ENCODE data around the gene ZNF14. TPM values are rescaled to one million over a fixed set of nuclear protein-coding genes. Genes with fewer than 3 reads are reported as not detected.

The ZNF14 gene
- total and polyA plus RNA-seq, 2 of the 13 experiments (the other 11 are each of a cell fraction or from before 2014, with no cell fraction given) = 1.9 to 6.2 TPM

DNA sequence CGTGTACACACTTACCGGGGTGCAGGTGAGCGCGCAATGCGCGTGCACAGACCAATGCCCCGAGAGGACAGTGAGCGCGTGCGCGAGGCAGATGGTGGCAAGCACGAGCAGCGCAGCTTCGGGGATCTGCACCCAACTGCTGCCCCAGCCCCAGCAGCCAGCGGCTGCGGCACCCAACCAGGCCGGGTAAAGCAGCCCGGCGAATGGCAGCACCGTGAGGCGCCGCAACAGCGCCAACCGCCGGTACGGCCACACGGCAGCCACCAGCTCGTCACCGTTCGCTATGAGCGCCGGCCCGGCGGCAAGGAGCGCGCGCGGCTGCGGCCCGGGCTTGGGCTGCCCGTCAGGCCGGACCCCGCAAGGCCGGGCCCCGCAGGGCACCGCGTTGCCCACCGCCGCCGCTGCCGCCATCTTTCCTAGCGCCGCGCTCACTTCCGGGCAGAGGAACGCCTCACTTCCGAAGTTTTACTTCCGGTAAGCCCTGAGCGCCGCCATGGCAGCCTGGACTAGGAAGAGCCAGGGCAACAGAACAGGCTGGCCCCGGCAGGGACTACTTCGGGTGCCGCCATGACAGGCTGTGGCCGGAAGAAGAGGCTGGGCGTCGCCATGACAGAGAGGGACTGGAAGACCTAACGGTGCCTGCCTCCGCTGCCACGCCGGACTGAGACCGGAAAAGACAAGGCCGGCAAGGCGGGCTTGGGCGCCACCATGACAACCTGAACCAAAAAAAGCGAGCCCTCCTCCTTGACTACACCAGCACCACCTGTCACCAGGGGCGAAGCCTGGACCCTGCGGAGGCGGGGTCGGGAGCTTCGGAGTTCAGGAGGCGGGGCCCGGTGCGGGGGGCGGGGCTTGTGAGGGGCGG lies 69.4 kb downstream of the ZNF14 start, which contains the start of gene ATP13A1 (continued):
- TF ChIP-seq DR1 (CRISPR knock-in tag; IDR thresholded peaks at IDR 0.05) (no peak; the same call in 1 of the 2 replicates), SPEN (CRISPR knock-in tag; IDR thresholded peaks at IDR 0.05; ENCODE audit: low read depth) (peak; percentile 37; the same call in 1 of the 2 replicates), HOXD1 (CRISPR knock-in tag; IDR thresholded peaks at IDR 0.05) (0 out of 2 replicates have a peak, but pooled peaks have one; percentile 41), REL (CRISPR knock-in tag; conservative IDR thresholded peaks at IDR 0.05) (no peak), SNAPC2 (CRISPR knock-in tag; IDR thresholded peaks at IDR 0.05) (no peak), ZSCAN20 (CRISPR knock-in tag; IDR thresholded peaks at IDR 0.05; ENCODE audit: borderline replicate concordance) (no peak), ZNF264 (CRISPR knock-in tag; IDR thresholded peaks at IDR 0.05) (no peak), REST (IDR thresholded peaks at IDR 0.05; ENCODE audit: borderline replicate concordance in 1 of 2, low read depth in 1 of 2, low read length in 2 of 2) (no peak), ERF (CRISPR knock-in tag; IDR thresholded peaks at IDR 0.05) (peak; percentile 81), ZNF335 (CRISPR knock-in tag; IDR thresholded peaks at IDR 0.05) (peak; percentile 95), TEAD3 (CRISPR knock-in tag; optimal IDR thresholded peaks at IDR 0.05; ENCODE audit: borderline replicate concordance) (peak; percentile 3), FIP1L1 (IDR thresholded peaks at IDR 0.05; ENCODE audit: borderline replicate concordance, insufficient read depth, low read depth, low read length) (no peak), LCORL (IDR thresholded peaks at IDR 0.05) (no peak), LCORL (CRISPR knock-in tag; IDR thresholded peaks at IDR 0.05) (peak; percentile 45; the same call in 1 of the 2 replicates), ZNF331 (CRISPR knock-in tag; IDR thresholded peaks at IDR 0.05) (peak; percentile 46), ZNF543 (CRISPR knock-in tag; IDR thresholded peaks at IDR 0.05) (no peak)
- TF ChIP-seq, protein P1, sequence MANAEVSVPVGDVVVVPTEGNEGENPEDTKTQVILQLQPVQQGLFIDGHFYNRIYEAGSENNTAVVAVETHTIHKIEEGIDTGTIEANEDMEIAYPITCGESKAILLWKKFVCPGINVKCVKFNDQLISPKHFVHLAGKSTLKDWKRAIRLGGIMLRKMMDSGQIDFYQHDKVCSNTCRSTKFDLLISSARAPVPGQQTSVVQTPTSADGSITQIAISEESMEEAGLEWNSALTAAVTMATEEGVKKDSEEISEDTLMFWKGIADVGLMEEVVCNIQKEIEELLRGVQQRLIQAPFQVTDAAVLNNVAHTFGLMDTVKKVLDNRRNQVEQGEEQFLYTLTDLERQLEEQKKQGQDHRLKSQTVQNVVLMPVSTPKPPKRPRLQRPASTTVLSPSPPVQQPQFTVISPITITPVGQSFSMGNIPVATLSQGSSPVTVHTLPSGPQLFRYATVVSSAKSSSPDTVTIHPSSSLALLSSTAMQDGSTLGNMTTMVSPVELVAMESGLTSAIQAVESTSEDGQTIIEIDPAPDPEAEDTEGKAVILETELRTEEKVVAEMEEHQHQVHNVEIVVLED (CRISPR knock-in tag; IDR thresholded peaks at IDR 0.05; ENCODE audit: borderline replicate concordance) = peak; percentile 56; the same call in 1 of the 2 replicates
- TF ChIP-seq, protein P2, sequence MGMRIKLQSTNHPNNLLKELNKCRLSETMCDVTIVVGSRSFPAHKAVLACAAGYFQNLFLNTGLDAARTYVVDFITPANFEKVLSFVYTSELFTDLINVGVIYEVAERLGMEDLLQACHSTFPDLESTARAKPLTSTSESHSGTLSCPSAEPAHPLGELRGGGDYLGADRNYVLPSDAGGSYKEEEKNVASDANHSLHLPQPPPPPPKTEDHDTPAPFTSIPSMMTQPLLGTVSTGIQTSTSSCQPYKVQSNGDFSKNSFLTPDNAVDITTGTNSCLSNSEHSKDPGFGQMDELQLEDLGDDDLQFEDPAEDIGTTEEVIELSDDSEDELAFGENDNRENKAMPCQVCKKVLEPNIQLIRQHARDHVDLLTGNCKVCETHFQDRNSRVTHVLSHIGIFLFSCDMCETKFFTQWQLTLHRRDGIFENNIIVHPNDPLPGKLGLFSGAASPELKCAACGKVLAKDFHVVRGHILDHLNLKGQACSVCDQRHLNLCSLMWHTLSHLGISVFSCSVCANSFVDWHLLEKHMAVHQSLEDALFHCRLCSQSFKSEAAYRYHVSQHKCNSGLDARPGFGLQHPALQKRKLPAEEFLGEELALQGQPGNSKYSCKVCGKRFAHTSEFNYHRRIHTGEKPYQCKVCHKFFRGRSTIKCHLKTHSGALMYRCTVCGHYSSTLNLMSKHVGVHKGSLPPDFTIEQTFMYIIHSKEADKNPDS (CRISPR knock-in tag; IDR thresholded peaks at IDR 0.05) = no peak
- TF ChIP-seq, protein P3, sequence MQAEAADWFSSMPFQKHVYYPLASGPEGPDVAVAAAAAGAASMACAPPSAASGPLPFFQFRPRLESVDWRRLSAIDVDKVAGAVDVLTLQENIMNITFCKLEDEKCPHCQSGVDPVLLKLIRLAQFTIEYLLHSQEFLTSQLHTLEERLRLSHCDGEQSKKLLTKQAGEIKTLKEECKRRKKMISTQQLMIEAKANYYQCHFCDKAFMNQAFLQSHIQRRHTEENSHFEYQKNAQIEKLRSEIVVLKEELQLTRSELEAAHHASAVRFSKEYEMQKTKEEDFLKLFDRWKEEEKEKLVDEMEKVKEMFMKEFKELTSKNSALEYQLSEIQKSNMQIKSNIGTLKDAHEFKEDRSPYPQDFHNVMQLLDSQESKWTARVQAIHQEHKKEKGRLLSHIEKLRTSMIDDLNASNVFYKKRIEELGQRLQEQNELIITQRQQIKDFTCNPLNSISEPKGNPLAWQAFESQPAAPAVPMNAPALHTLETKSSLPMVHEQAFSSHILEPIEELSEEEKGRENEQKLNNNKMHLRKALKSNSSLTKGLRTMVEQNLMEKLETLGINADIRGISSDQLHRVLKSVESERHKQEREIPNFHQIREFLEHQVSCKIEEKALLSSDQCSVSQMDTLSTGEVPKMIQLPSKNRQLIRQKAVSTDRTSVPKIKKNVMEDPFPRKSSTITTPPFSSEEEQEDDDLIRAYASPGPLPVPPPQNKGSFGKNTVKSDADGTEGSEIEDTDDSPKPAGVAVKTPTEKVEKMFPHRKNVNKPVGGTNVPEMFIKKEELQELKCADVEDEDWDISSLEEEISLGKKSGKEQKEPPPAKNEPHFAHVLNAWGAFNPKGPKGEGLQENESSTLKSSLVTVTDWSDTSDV (CRISPR knock-in tag; IDR thresholded peaks at IDR 0.05) = 0 out of 2 replicates have a peak, but pooled peaks have one; percentile 21
